Sigmoid colon (tissue), 7 donors: ENCODE data around the gene SLC25A13. TPM values are rescaled to one million over a fixed set of nuclear protein-coding genes. Genes with fewer than 3 reads are reported as not detected.

Source experiments
- DNase-seq: peaks from one replicate; pipeline ENCODE4 v3.0.0-alpha.2; 2019
- H3K27ac ChIP-seq, 4 donors: fragments of 200-600 bp; sonication (generic); one replicate each; pipeline ENCODE4 v1.5.1; 2016 to 2019; ENCODE audit warnings: mild to moderate bottlenecking in 1 of 4
- H3K27me3 ChIP-seq, 3 donors: fragments of 200-600 bp; sonication (generic); one replicate each; pipeline ENCODE4 v1.5.1; 2019; ENCODE audit warnings: mild to moderate bottlenecking in 1 of 3
- H3K36me3 ChIP-seq, 4 donors: fragments of 200-600 bp; sonication (generic); one replicate each; pipeline ENCODE4 v1.5.1; 2016 to 2019
- H3K4me1 ChIP-seq, 4 donors: fragments of 200-600 bp; sonication (generic); one replicate each; pipeline ENCODE4 v1.5.1; 2017 to 2019
- H3K4me3 ChIP-seq, 4 donors: fragments of 200-600 bp; sonication (generic); one replicate each; pipeline ENCODE4 v1.5.1; 2017 to 2019; ENCODE audit warnings: mild to moderate bottlenecking in 2 of 4, moderate library complexity in 1 of 4
- H3K9me3 ChIP-seq, 4 donors: fragments of 200-600 bp in 3 of 4; sonication (generic) in 3 of 4; one replicate each; pipeline versions ENCODE4 v1.5.1 to v1.6.1; 2013 to 2019
- EP300 ChIP-seq, 4 donors: sonication (generic); formaldehyde crosslinking; IDR thresholded peaks; one replicate each; pipeline ENCODE4 v1.6.1; 2017; ENCODE audit warnings: antibody characterized with exemption in 4 of 4
- POLR2A ChIP-seq, 2 donors: fragments of 450-650 bp; IDR thresholded peaks; one replicate each; pipeline ENCODE4 v1.6.1; 2016; ENCODE audit warnings: antibody characterized with exemption in 2 of 2, mild to moderate bottlenecking in 2 of 2, moderate library complexity in 2 of 2
- POLR2AphosphoS5 ChIP-seq, 4 donors: sonication (generic); formaldehyde crosslinking; IDR thresholded peaks; one replicate each; pipeline ENCODE4 v1.6.1; 2017; ENCODE audit warnings: antibody characterized with exemption in 4 of 4
- WGBS, 2 donors: extraction: QIAGEN DNeasy Blood & Tissue Kit; methylation state at CpG; one replicate each; pipeline ENCODE4 v1.1.7; 2013; 5-methylcytosine and 5-hydroxymethylcytosine counted together
- intact Hi-C: fragments of 100-400 bp; cut with DNase I; formaldehyde crosslinking; loops from one replicate; pipeline ENCODE4 v1.15.1; 2023
- polyA plus RNA-seq, 3 donors: library from polyadenylated mRNA; stranded (reverse); fragments of 200-250 nt; gene quantifications; one replicate each; pipeline ENCODE4 v1.2.3, GENCODE V29; 2013
- total RNA-seq, 4 donors: library from RNA; depleted of rRNA; stranded (reverse); fragments of >200 nt; gene quantifications; one replicate each; pipeline ENCODE4 v1.1.0, GENCODE V29; 2016
- TF ChIP-seq, protein P1 (sequence below), 4 experiments: fragments of 450-650 bp in 3 of 4; fragments of 200-600 bp in 1 of 4; IDR thresholded peaks; one replicate each; pipeline ENCODE4 v1.5.1; 2016 to 2019; ENCODE audit warnings: antibody characterized with exemption in 4 of 4, mild to moderate bottlenecking in 3 of 4, moderate library complexity in 2 of 4
- donor health status: healthy with polysubstance abuse.
- donor health status: Bipolar disorder and iron deficiency.
- donor health status: healthy.

Gene SLC25A13
- total and polyA plus RNA-seq, 7 donors, result 10.7 to 33.0 (median 20.8) TPM

DNA sequence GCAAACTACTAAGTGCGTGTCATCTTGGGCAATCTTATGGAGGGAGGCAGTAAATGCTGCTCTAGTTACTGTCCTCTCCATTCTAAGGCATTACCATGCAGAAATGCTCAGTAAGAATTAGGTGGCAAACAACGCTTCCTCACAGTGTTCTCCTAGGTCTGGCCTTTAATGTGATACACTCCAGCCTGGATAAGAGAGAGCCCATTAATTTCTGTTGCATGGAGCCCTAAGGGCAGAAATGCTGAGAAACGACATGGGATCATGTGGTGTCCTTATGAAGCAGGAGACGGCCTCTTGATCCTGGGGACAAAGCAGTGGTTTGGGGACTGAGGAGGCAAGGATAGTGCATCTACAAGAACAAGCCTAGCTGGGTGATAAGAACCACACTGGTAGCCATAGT lies 44.0 kb downstream of the SLC25A13 start:
- Histone ChIP-seq H3K4me3 (no peak overlapping the region), H3K36me3 (peaks cover 0 to 13% (median 0%) of the 10 kb centered on the region in 4 donors), H3K27me3 (no peaks in the 10 kb centered on the region), H3K9me3 (no peaks in the 10 kb centered on the region), H3K27ac (no peak overlapping the region), H3K4me1 (no peaks in the 10 kb centered on the region)
- WGBS, 2 donors, result 82 to 94% methylated on average over 4 of the region's 4 CpGs
- intact Hi-C loops, result no loop called here
- TF ChIP-seq, protein P1, sequence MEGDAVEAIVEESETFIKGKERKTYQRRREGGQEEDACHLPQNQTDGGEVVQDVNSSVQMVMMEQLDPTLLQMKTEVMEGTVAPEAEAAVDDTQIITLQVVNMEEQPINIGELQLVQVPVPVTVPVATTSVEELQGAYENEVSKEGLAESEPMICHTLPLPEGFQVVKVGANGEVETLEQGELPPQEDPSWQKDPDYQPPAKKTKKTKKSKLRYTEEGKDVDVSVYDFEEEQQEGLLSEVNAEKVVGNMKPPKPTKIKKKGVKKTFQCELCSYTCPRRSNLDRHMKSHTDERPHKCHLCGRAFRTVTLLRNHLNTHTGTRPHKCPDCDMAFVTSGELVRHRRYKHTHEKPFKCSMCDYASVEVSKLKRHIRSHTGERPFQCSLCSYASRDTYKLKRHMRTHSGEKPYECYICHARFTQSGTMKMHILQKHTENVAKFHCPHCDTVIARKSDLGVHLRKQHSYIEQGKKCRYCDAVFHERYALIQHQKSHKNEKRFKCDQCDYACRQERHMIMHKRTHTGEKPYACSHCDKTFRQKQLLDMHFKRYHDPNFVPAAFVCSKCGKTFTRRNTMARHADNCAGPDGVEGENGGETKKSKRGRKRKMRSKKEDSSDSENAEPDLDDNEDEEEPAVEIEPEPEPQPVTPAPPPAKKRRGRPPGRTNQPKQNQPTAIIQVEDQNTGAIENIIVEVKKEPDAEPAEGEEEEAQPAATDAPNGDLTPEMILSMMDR (IDR thresholded peaks at IDR 0.05), result no peak
- TF ChIP-seq POLR2A (IDR thresholded peaks at IDR 0.05), result no peak
- TF ChIP-seq POLR2AphosphoS5 (IDR thresholded peaks at IDR 0.05), result no peak
- TF ChIP-seq EP300 (IDR thresholded peaks at IDR 0.05), result no peak
- no peak for DNase-seq

DNA sequence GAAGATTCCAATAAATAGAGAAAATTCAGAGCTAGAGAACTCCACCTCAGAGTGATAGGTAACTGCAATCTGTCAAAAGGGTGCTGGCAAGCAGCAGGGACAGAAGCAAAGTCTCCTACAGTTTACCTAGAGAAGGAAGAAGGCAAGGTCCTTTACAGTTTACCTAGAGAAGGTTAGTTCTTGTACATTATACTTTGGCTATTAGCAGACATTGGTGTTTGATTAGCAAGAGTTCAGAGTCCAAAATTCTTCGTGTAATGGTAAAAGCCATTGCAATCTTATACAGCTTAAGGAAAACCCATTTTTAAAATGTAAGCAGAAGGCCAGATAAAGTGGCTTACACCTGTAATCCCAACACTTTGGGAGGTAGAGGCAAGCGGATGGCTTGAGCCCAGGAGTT lies 45.9 kb downstream of the SLC25A13 start:
- Histone ChIP-seq H3K27ac (no peak overlapping the region), H3K9me3 (no peaks in the 10 kb centered on the region), H3K4me1 (no peaks in the 10 kb centered on the region), H3K4me3 (no peak overlapping the region), H3K27me3 (no peaks in the 10 kb centered on the region), H3K36me3 (peaks cover 0 to 13% (median 0%) of the 10 kb centered on the region in 4 donors)
- WGBS, 2 donors, result 66 to 87% methylated on average over 2 of the region's 2 CpGs
- DNase-seq, result no peak
- TF ChIP-seq POLR2AphosphoS5 (IDR thresholded peaks at IDR 0.05) (no peak), POLR2A (IDR thresholded peaks at IDR 0.05) (no peak), EP300 (IDR thresholded peaks at IDR 0.05) (no peak)
- TF ChIP-seq, protein P1 (IDR thresholded peaks at IDR 0.05), result no peak
- intact Hi-C loops, result no loop called here

DNA sequence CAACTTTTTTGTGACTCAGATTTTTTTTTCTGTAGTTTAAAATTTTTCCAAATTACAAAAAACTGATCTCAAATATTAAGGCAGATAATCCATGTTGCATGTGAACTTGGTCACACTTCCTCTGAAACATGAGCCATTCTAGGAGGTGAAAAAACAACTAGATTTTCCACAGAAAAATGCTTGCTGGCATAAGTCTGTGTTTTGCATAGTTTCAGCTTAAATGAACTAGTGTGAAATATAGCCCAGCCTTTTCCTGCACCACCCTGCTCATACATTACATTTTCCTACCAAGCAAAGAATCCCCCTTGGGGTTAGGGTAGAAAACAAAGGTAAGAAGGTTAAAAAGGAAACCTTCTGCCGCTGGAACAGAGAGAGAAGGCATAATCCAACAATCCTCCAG lies 48.2 kb downstream of the SLC25A13 start:
- TF ChIP-seq, protein P1 (IDR thresholded peaks at IDR 0.05), result no peak
- TF ChIP-seq POLR2AphosphoS5 (IDR thresholded peaks at IDR 0.05), result no peak
- TF ChIP-seq POLR2A (IDR thresholded peaks at IDR 0.05), result no peak
- intact Hi-C loops, result no loop called here
- Histone ChIP-seq H3K9me3 (no peaks in the 10 kb centered on the region), H3K4me1 (no peaks in the 10 kb centered on the region), H3K36me3 (peaks cover 0 to 13% (median 0%) of the 10 kb centered on the region in 4 donors), H3K4me3 (no peak overlapping the region), H3K27me3 (no peaks in the 10 kb centered on the region), H3K27ac (no peak overlapping the region)
- DNase-seq, result no peak
- 87 to 98% methylated on average over 1 of the region's 1 CpG for WGBS, 2 donors

DNA sequence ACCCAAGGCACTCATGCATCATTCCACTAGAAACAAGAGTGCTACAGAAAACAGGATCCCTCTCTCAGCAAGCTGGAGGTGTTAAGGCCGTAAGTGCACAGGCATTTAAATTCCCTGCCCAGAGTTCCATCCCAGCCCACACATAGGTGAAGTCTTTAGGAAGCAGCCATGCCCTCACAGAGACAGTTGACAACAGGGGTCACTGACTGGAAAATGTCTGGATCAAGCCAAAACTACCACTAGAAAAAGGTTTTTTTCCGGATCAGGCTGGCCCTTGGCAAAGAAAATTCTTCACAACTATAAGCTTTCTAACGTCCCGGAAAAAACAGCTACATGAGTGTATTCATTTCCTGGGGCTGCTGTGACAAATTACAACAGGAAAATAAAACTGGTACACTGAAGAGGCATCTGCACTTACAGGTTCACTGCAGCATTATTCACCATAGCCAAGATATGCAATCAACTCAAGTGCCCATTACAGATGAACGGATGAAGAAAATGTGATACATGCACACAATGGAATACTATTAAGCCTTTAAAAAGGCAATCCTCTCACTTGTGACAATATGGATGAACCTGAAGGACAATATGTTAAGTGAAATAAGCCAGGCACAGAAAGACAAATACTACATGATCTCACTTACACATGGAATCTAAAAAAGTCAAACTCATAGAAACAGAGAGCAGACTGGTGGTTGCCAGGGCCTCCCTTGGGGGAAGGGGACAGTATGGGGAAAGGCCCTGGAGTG lies 52.5 kb downstream of the SLC25A13 start:
- WGBS, 2 donors, result 93 to 94% methylated on average over 5 of the region's 5 CpGs
- Histone ChIP-seq H3K4me1 (no peaks in the 10 kb centered on the region), H3K36me3 (no peaks in the 10 kb centered on the region), H3K27ac (no peak overlapping the region), H3K27me3 (no peaks in the 10 kb centered on the region), H3K9me3 (no peaks in the 10 kb centered on the region), H3K4me3 (no peak overlapping the region)
- no peak for TF ChIP-seq POLR2A (IDR thresholded peaks at IDR 0.05)
- TF ChIP-seq POLR2AphosphoS5 (IDR thresholded peaks at IDR 0.05), result no peak
- no peak for TF ChIP-seq EP300 (IDR thresholded peaks at IDR 0.05)
- TF ChIP-seq, protein P1 (IDR thresholded peaks at IDR 0.05), result no peak
- intact Hi-C loops, result no loop called here
- no peak for DNase-seq

DNA sequence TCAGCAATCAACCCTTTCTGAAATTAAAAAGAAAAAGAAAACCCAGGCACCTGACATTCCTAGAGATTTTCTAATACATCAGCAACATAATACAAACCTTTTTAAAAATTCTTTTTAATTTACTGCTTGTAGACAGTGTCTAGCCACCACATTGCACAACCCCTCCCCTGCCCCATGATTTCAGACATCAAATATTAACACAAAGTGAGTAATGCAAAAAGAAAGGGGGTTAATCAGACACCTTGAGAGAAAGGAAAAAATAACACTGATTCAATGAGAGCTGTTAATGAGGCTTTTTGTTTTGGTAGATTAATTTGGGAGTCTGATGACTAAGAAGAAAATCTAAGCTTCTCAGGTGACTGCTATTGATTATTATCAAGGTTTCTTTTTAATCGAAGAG lies 55.3 kb downstream of the SLC25A13 start:
- H3K36me3 ChIP-seq, result no peaks in the 10 kb centered on the region
- no peak for DNase-seq
- no peak overlapping the region for H3K27ac ChIP-seq
- H3K4me1 ChIP-seq, result no peaks in the 10 kb centered on the region
- 95 to 100% methylated on average over 1 of the region's 1 CpG for WGBS, 2 donors
- no peak overlapping the region for H3K4me3 ChIP-seq
- no peaks in the 10 kb centered on the region for H3K9me3 ChIP-seq
- intact Hi-C loops, result no loop called here
- no peaks in the 10 kb centered on the region for H3K27me3 ChIP-seq
- TF ChIP-seq POLR2A (IDR thresholded peaks at IDR 0.05) (no peak), POLR2AphosphoS5 (IDR thresholded peaks at IDR 0.05) (no peak), EP300 (IDR thresholded peaks at IDR 0.05) (no peak)
- TF ChIP-seq, protein P1 (IDR thresholded peaks at IDR 0.05), result no peak
